HG03066 (cell line): ENCODE data around the gene PRH2.

ENCODE experiments used
- ATAC-seq: cut with Tn5 transposase; IDR thresholded peaks from one replicate; pipeline ENCODE4 v1.9.1; 2021; ENCODE audit warnings: low read depth; ENCODE audit not compliant: unreplicated experiment

The PRH2 gene

GRCh38 chr12:10928746-10929286 is at the start of gene PRH2:
Gene PRH2, plus strand, starts transcription at chr12:10929236. Its CDS starts 38 bp downstream, at chr12:10929274.
- ATAC-seq, result no peak

GRCh38 chr12:10884086-10884725 is 44.8 kb upstream of the PRH2 start, which contains the start of gene PRH1:
Gene PRH1, minus strand, starts transcription at chr12:10884255. Its CDS starts 38 bp downstream, at chr12:10884217.
- ATAC-seq, result no peak

- no peak for ATAC-seq
These were observed 39.8 kb upstream of the PRH2 start for GRCh38 chr12:10889226-10889625.

GRCh38 chr12:10891937-10892336 is 37.1 kb upstream of the PRH2 start:
- no peak for ATAC-seq

GRCh38 chr12:10896854-10897253 is 32.2 kb upstream of the PRH2 start:
- ATAC-seq, result no peak

- no peak for ATAC-seq
These were observed 28.5 kb upstream of the PRH2 start for GRCh38 chr12:10900530-10900929.

GRCh38 chr12:10900972-10901371 is 28.1 kb upstream of the PRH2 start:
- ATAC-seq, result no peak

- ATAC-seq, result no peak
These were observed 27.6 kb upstream of the PRH2 start for GRCh38 chr12:10901427-10901826.

- no peak for ATAC-seq
These were observed 24.4 kb upstream of the PRH2 start for GRCh38 chr12:10904686-10905085.

- ATAC-seq, result no peak
These were observed 19.6 kb upstream of the PRH2 start, which contains the start of gene TAS2R13 for GRCh38 chr12:10909462-10909861. Gene TAS2R13, minus strand, starts transcription at chr12:10909562. Its CDS starts 264 bp downstream, at chr12:10909298.

GRCh38 chr12:10910380-10910779 is 18.7 kb upstream of the PRH2 start:
- no peak for ATAC-seq

- ATAC-seq, result no peak
These were observed 9.2 kb upstream of the PRH2 start for GRCh38 chr12:10919809-10920208.

GRCh38 chr12:10926269-10926668 is 2.8 kb upstream of the PRH2 start:
- ATAC-seq, result no peak

GRCh38 chr12:10936506-10936905 is 7.5 kb downstream of the PRH2 start:
- ATAC-seq, result no peak

- no peak for ATAC-seq
These were observed 10.1 kb downstream of the PRH2 start, which contains the start of gene TAS2R14 for GRCh38 chr12:10939163-10939562. Gene TAS2R14, minus strand, starts transcription at chr12:10939263. Its CDS starts 56 bp downstream, at chr12:10939207.

- ATAC-seq, result no peak
These were observed 11.4 kb downstream of the PRH2 start for GRCh38 chr12:10940389-10940788.

GRCh38 chr12:10941369-10941768 is 12.3 kb downstream of the PRH2 start:
- ATAC-seq, result no peak

- ATAC-seq, result no peak
These were observed 13.0 kb downstream of the PRH2 start for GRCh38 chr12:10941916-10942607.

GRCh38 chr12:10943167-10943566 is 14.1 kb downstream of the PRH2 start:
- ATAC-seq, result no peak

GRCh38 chr12:10952645-10953044 is 23.6 kb downstream of the PRH2 start:
- ATAC-seq, result no peak

- ATAC-seq, result no peak
These were observed 27.0 kb downstream of the PRH2 start for GRCh38 chr12:10956085-10956484.

- ATAC-seq, result no peak
These were observed 28.7 kb downstream of the PRH2 start for GRCh38 chr12:10957741-10958140.
